Thymus (tissue), 11 donors: ENCODE measurements around the gene POGK. TPM values are rescaled to one million over a fixed set of nuclear protein-coding genes. Genes with fewer than 3 reads are reported as not detected.

Experiments used
- DNase-seq, 9 donors: peaks; one replicate each; pipeline ENCODE4 v3.0.0-alpha.2; 2013; ENCODE audit warnings: low spot score in 9 of 9, low read depth in 6 of 9, missing footprints in 1 of 9
- H3K27ac ChIP-seq, 2 donors: one replicate each; pipeline ENCODE4 v1.5.1; 2013; ENCODE audit warnings: control low read depth in 1 of 2, low read depth in 1 of 2, low read length in 1 of 2, mild to moderate bottlenecking in 1 of 2, moderate library complexity in 1 of 2
- H3K27me3 ChIP-seq, 2 donors: one replicate each; pipeline ENCODE4 v1.5.1; 2013; ENCODE audit warnings: low read length in 1 of 2; ENCODE audit not compliant: control insufficient read depth in 2 of 2, insufficient read depth in 1 of 2
- H3K36me3 ChIP-seq, 2 donors: one replicate each; pipeline ENCODE4 v1.5.1; 2013; ENCODE audit warnings: low read length in 1 of 2, mild to moderate bottlenecking in 1 of 2, moderate library complexity in 1 of 2; ENCODE audit not compliant: control insufficient read depth in 2 of 2, insufficient read depth in 2 of 2
- H3K4me1 ChIP-seq, 2 donors: one replicate each; pipeline ENCODE4 v1.5.1; 2013; ENCODE audit warnings: low read length in 2 of 2; ENCODE audit not compliant: control insufficient read depth in 2 of 2, insufficient read depth in 2 of 2
- H3K4me3 ChIP-seq, 2 donors: one replicate each; pipeline ENCODE4 v1.5.1; 2013; ENCODE audit warnings: low read length in 2 of 2, control low read depth in 1 of 2, mild to moderate bottlenecking in 1 of 2
- H3K9me3 ChIP-seq, 2 donors: one replicate each; pipeline ENCODE4 v1.5.1; 2013; ENCODE audit warnings: low read length in 1 of 2, mild to moderate bottlenecking in 1 of 2; ENCODE audit not compliant: control insufficient read depth in 2 of 2, insufficient read depth in 1 of 2
- WGBS: extraction: QIAGEN DNeasy Blood & Tissue Kit; methylation state at CpG from one replicate; pipeline ENCODE4 v1.1.7; 2013; 5-methylcytosine and 5-hydroxymethylcytosine counted together
- polyA plus RNA-seq: library from polyadenylated mRNA; stranded (reverse); fragments of 200-250 nt; gene quantifications from one replicate; pipeline ENCODE4 v1.2.3, GENCODE V29; 2013
- total RNA-seq: library from RNA; stranded (reverse); fragments of 120-200 nt; gene quantifications from one replicate; pipeline ENCODE4 v1.2.4, GENCODE V29; 2013
- donor health status: healthy.

The POGK gene
- total and polyA plus RNA-seq, 2 donors = 14.1 to 15.7 TPM

- Histone ChIP-seq H3K27ac (no peak overlapping the region), H3K4me3 (no peak overlapping the region), H3K27me3 (peaks cover 0 to 18% of the 10 kb centered on the region in 2 donors), H3K9me3 (peaks cover 0 to 3% of the 10 kb centered on the region in 2 donors), H3K36me3 (no peaks in the 10 kb centered on the region), H3K4me1 (peaks cover 0 to 11% of the 10 kb centered on the region in 2 donors)
- WGBS = 46% methylated on average over 2 of the region's 2 CpGs
- DNase-seq = no peak
Observed at GRCh38 chr1:166882893-166883292, 43.6 kb downstream of the POGK start.

- Histone ChIP-seq H3K27me3 (peaks cover 0 to 18% of the 10 kb centered on the region in 2 donors), H3K4me1 (peaks cover 0 to 11% of the 10 kb centered on the region in 2 donors), H3K9me3 (no peaks in the 10 kb centered on the region), H3K36me3 (no peaks in the 10 kb centered on the region), H3K4me3 (no peak overlapping the region), H3K27ac (no peak overlapping the region)
- DNase-seq = peak in 6 of 9 donors; percentile 16 to 56 (median 27)
- 23% methylated on average over 44 of the region's 44 CpGs for WGBS
Observed at GRCh38 chr1:166884040-166884642, 44.9 kb downstream of the POGK start.

- Histone ChIP-seq H3K9me3 (no peaks in the 10 kb centered on the region), H3K36me3 (no peaks in the 10 kb centered on the region)
- 75% methylated on average over 3 of the region's 3 CpGs for whole genome bisulfite sequencing
Observed at GRCh38 chr1:166884971-166885370, 45.7 kb downstream of the POGK start.

GRCh38 chr1:166888373-166889111 is 49.3 kb downstream of the POGK start:
- Histone ChIP-seq H3K4me1 (peaks cover 0 to 11% of the 10 kb centered on the region in 2 donors), H3K9me3 (no peaks in the 10 kb centered on the region), H3K27ac (no peak overlapping the region), H3K27me3 (peaks cover 0 to 13% of the 10 kb centered on the region in 2 donors), H3K4me3 (no peak overlapping the region), H3K36me3 (no peaks in the 10 kb centered on the region)
- WGBS = 93% methylated on average over 4 of the region's 4 CpGs
- no peak for DNase-seq

More at GRCh38 chr1:166884971-166885370, 45.7 kb downstream of the POGK start:
- Histone ChIP-seq H3K4me1 (peaks cover 0 to 11% of the 10 kb centered on the region in 2 donors), H3K27ac (no peak overlapping the region), H3K27me3 (peaks cover 0 to 18% of the 10 kb centered on the region in 2 donors), H3K4me3 (no peak overlapping the region)
- DNase-seq = no peak

GRCh38 chr1:166889776-166890175 is 50.5 kb downstream of the POGK start:
- Histone ChIP-seq H3K4me3 (no peak overlapping the region), H3K27me3 (peaks cover 0 to under 1% of the 10 kb centered on the region in 2 donors), H3K9me3 (no peaks in the 10 kb centered on the region), H3K4me1 (peaks cover 0 to 2% of the 10 kb centered on the region in 2 donors), H3K36me3 (no peaks in the 10 kb centered on the region), H3K27ac (no peak overlapping the region)
- no peak for DNase-seq

GRCh38 chr1:166895766-166896165 is 56.5 kb downstream of the POGK start:
- 95% methylated on average over 4 of the region's 4 CpGs for WGBS
- Histone ChIP-seq H3K27ac (no peak overlapping the region), H3K4me3 (no peak overlapping the region), H3K36me3 (no peaks in the 10 kb centered on the region), H3K27me3 (no peaks in the 10 kb centered on the region), H3K9me3 (no peaks in the 10 kb centered on the region), H3K4me1 (no peaks in the 10 kb centered on the region)
- DNase-seq = no peak

- no peak for DNase-seq
- no peaks in the 10 kb centered on the region for H3K36me3 ChIP-seq
- H3K4me3 ChIP-seq = no peak overlapping the region
- no peak overlapping the region for H3K27ac ChIP-seq
- H3K4me1 ChIP-seq = no peaks in the 10 kb centered on the region
- H3K27me3 ChIP-seq = no peaks in the 10 kb centered on the region
- no peaks in the 10 kb centered on the region for H3K9me3 ChIP-seq
Observed at GRCh38 chr1:166899769-166900168, 60.5 kb downstream of the POGK start.

GRCh38 chr1:166900987-166901386 is 61.7 kb downstream of the POGK start:
- no peaks in the 10 kb centered on the region for H3K9me3 ChIP-seq
- no peaks in the 10 kb centered on the region for H3K36me3 ChIP-seq
- H3K27ac ChIP-seq = no peak overlapping the region
- H3K4me1 ChIP-seq = no peaks in the 10 kb centered on the region
- H3K27me3 ChIP-seq = no peaks in the 10 kb centered on the region
- no peak for DNase-seq
- 80% methylated on average over 4 of the region's 4 CpGs for WGBS
- H3K4me3 ChIP-seq = no peak overlapping the region

- Histone ChIP-seq H3K4me3 (no peak overlapping the region), H3K27ac (no peak overlapping the region), H3K36me3 (no peaks in the 10 kb centered on the region), H3K4me1 (no peaks in the 10 kb centered on the region), H3K27me3 (no peaks in the 10 kb centered on the region), H3K9me3 (no peaks in the 10 kb centered on the region)
- DNase-seq = no peak
- WGBS = 17% methylated on average over 1 of the region's 1 CpG
Observed at GRCh38 chr1:166902279-166902678, 63.0 kb downstream of the POGK start.
